DMS114 treated with DMSO at 0.1 percent for 48 hours (cell line): ENCODE data around the gene NCAPG.
A peak's percentile ranks its signal among the peaks of the same experiment; 100 is the strongest.

ENCODE experiments used
- DNase-seq: peaks from one replicate; lab custom pipeline; 2025; ENCODE audit not compliant: unreplicated experiment; lab: John Stamatoyannopoulos, UW

Gene NCAPG

DNA sequence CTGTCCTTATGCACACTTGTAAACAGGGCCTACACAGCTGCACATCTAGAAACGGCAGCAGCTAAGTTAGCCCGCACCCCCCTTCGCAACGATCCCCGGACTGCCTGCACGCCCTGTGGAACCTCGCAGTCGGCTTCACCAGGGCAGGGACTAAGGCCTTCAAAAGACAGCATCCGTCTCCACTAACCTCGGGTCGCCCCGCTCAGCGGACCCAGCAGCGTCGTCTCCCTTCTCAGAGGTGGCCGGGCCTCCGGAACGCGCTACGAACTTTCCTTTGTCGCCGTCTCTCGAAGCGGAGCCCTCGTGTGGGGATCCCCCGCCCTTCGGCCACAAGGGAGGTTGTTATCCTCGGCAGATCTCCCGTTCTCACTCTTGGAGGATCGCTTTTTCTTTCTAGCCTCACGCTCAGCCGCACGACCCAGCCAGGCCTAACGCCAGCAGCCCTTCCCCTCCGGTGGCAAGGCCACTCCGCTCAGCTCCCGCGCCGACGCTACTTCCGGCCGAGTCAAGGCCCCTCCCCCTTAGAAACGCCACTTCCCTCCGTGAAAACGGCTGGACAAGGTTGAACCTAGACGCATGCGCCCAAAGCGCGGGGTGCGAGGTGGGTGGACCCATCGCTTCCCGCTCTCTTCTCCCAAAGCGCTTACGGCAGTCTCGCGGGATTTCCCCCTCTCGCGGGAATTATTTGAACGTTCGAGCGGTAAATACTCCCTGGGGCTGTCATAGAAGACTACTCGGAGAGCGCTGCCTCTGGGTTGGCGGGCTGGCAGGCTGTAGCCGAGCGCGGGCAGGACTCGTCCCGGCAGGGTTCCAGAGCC lies at the start of gene NCAPG, which contains the start of gene DCAF16:
Gene NCAPG (plus strand): TSS at position 720 of the 818 bp plus-strand sequence. CDS start 99 bp downstream, outside the sequence.
Gene DCAF16 (minus strand): TSS at position 498 of the 818 bp plus-strand sequence. CDS start 6,616 bp downstream, outside the sequence.
- peak; percentile 97 for DNase-seq

GRCh38 chr4:17761062-17761461 lies 49.7 kb upstream of the NCAPG start:
- DNase-seq = no peak

- no peak for DNase-seq
These were observed 48.1 kb upstream of the NCAPG start for GRCh38 chr4:17762726-17763125.

GRCh38 chr4:17763416-17763815 lies 47.4 kb upstream of the NCAPG start:
- DNase-seq = no peak

GRCh38 chr4:17763931-17764330 lies 46.8 kb upstream of the NCAPG start:
- no peak for DNase-seq

GRCh38 chr4:17765514-17766286 lies 45.1 kb upstream of the NCAPG start:
- DNase-seq = no peak

GRCh38 chr4:17766826-17767458 lies 43.8 kb upstream of the NCAPG start:
- no peak for DNase-seq

GRCh38 chr4:17769406-17770174 lies 41.2 kb upstream of the NCAPG start:
- DNase-seq = no peak

GRCh38 chr4:17770845-17771244 lies 39.9 kb upstream of the NCAPG start:
- no peak for DNase-seq

DNA sequence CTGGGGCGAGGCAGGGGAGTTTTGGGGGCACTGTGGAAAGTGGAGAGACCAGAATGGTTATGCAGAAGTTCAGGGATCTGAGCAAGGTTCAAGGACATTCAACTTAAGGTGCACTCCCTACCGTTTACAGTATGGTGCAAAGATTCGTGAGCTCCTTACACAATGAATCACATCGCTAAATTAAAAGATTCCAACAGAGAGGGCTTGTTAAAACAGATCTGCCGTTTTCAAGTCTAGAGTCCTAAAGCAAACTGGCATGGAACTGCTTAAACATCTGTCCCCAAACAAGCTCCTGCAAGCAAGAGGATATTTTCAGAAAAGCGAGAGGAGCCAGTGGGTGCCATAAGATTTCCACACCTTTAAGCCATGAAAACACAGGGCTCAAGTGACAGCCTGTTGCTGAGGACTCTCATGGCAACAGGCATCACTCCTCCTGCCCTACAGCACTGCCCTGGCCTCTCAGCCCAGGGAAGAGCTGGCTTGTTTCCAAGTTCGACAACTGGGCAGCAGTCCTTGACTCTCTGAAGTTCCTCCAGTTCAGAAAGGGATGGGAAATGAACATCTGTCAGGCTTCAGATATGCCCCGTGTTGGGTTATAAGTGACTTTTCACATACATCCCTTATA lies 39.4 kb upstream of the NCAPG start:
- DNase-seq = no peak

DNA sequence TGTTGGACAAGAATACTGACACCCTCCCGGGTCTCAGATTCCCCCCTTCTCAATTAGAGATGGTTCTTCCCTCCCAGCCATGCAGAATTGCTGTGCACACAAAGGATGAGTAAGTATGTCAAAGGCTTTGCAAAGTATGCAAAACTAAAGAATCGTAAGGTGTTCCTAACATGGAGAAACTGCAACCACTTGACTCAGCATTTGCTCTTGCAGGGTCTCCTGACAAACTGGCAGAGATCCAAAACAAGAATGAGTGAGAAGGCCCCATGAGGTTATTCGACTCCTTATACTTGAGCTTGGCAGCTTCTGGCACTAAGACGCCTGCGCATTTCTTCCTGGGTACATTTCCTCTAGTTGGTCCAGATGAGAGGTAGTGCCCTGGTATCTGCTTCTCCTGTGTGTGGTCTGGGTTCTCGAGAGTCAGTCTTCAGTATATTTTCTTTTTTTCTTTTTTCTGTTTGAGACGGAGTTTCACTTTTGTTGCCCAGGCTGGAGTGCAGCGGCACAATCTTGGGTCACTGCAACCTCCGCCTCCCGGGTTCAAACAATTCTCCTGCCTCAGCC lies 37.6 kb upstream of the NCAPG start:
- DNase-seq = no peak

GRCh38 chr4:17778431-17778830 lies 32.3 kb upstream of the NCAPG start:
- DNase-seq = no peak

GRCh38 chr4:17780501-17781299 lies 30.1 kb upstream of the NCAPG start:
- DNase-seq = no peak

GRCh38 chr4:17781300-17782287 lies 29.2 kb upstream of the NCAPG start, which contains the start of gene FAM184B:
Gene FAM184B, minus strand, starts transcription at chr4:17781621. Its CDS starts 322 bp downstream, at chr4:17781299.
- no peak for DNase-seq

DNA sequence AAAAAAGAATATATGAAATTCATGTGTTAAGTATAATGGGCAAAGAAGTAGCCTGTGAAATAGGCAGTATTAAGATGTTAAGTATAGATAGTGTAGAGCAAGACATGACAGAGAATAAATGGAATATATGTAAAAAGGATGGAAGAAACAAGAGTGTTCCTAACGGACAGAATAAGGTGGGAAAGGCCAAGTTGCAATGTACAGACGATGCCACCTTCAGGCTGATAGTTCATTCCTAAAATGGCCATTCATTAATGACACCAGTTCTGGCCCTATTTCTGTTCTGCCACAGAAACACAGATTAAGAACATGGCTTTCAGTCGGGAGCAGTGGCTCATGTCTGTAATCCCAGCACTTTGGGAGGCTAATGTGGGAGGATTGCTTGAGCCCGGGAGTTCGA lies 24.9 kb upstream of the NCAPG start:
- DNase-seq = no peak

GRCh38 chr4:17786567-17786966 lies 24.2 kb upstream of the NCAPG start:
- DNase-seq = no peak

GRCh38 chr4:17787315-17787714 lies 23.5 kb upstream of the NCAPG start:
- DNase-seq = no peak

DNA sequence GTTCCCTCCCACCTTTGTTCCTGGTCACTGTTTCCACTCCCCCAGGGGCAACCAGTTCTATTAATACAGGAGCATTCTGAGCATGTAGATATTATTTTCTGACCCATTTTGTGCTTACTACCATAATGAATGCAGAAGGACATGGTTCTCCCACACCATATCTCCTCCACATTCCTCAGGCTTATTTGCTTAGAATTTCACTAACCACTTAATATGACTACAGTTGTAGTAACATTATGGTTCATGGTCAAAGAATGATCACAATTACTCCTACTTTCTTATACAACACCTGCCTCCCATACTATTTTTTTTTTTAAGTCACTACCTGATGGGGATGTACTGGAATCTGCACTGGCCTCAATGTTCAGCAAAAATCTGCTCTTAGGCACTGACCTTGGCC lies 21.8 kb upstream of the NCAPG start:
- no peak for DNase-seq
